AG04450 (cell line): ENCODE measurements around the gene PPFIA1. TPM values are rescaled to one million over a fixed set of nuclear protein-coding genes. Genes with fewer than 3 reads are reported as not detected.
A peak's percentile ranks its signal among the peaks of the same experiment; 100 is the strongest.

Experiments used
- CTCF ChIA-PET: fragments of 300-600, 350-600 bp; formaldehyde crosslinking; extraction: SDS; loops from one replicate; lab custom pipeline; 2022; ENCODE audit warnings: antibody characterized with exemption, inconsistent platforms; lab: Charles Lee
- POLR2A ChIA-PET: fragments of 350-600 bp; formaldehyde crosslinking; extraction: SDS; loops from one replicate; lab custom pipeline; 2021; ENCODE audit warnings: antibody characterized with exemption, inconsistent platforms; lab: Yijun Ruan, JAX
- DNase-seq: peaks from one replicate; pipeline ENCODE4 v3.0.0-alpha.2; 2011; ENCODE audit warnings: low read depth, low spot score
- H3K27ac ChIP-seq: one replicate; pipeline ENCODE4 v1.5.1; 2012; ENCODE audit warnings: low read depth, low read length, control low read depth
- H3K27me3 ChIP-seq: one replicate; pipeline ENCODE4 v1.6.0; 2012; ENCODE audit warnings: low read length; ENCODE audit not compliant: control insufficient read depth, insufficient read depth
- H3K4me3 ChIP-seq: 2 replicates; pipeline ENCODE4 v1.5.1; 2011; ENCODE audit warnings: mild to moderate bottlenecking, low read depth, low read length, control low read depth
- H3K9me3 ChIP-seq: 2 replicates; pipeline ENCODE4 v1.5.1; 2012; ENCODE audit warnings: low read length; ENCODE audit not compliant: control insufficient read depth, insufficient read depth
- CTCF ChIP-seq: IDR thresholded peaks from 2 replicates; pipeline ENCODE4 v1.5.1; 2011; ENCODE audit warnings: low read depth, low read length, control low read depth, inconsistent platforms
- polyA plus RNA-seq: library from polyadenylated mRNA; depleted of rRNA; stranded (reverse); fragments of >200 nt; gene quantifications from 2 replicates; pipeline ENCODE4 v1.2.3, GENCODE V29; 2011

Gene PPFIA1
- polyA plus RNA-seq, 1 experiment: 39.9 TPM

- no peaks in the 10 kb centered on the region for H3K9me3 ChIP-seq
- no peak overlapping the region for H3K4me3 ChIP-seq
- H3K27me3 ChIP-seq: no peaks in the 10 kb centered on the region
- TF ChIP-seq CTCF: no peak
- ChIA-PET CTCF (interaction anchor here (0.5 kb wide), 1 partner anchor 10 kb away, joined by 5 read pairs; no protein-coding TSS in a partner anchor), POLR2A (no interaction called here)
- DNase-seq: no peak
- no peak overlapping the region for H3K27ac ChIP-seq
Measured at GRCh38 chr11:70301721-70302418, 31.4 kb downstream of the PPFIA1 start.

GRCh38 chr11:70302419-70302752, 31.9 kb downstream of the PPFIA1 start:
- Histone ChIP-seq H3K27ac (peak overlapping the region; percentile 21), H3K9me3 (no peaks in the 10 kb centered on the region), H3K4me3 (no peak overlapping the region), H3K27me3 (no peaks in the 10 kb centered on the region)
- no peak for TF ChIP-seq CTCF
- no peak for DNase-seq
- POLR2A ChIA-PET: no interaction called here
- CTCF ChIA-PET: interaction anchor here (0.5 to 0.7 kb wide), 2 partner anchors 9 to 24 kb away, joined by 5 read pairs; no protein-coding TSS in a partner anchor

- no peak for DNase-seq
- H3K4me3 ChIP-seq: no peak overlapping the region
- TF ChIP-seq CTCF: no peak
- no peaks in the 10 kb centered on the region for H3K27me3 ChIP-seq
- H3K27ac ChIP-seq: peak overlapping the region; percentile 21
- no peaks in the 10 kb centered on the region for H3K9me3 ChIP-seq
- CTCF ChIA-PET: interaction anchor here (0.7 kb wide), 1 partner anchor 24 kb away, joined by 5 read pairs; no protein-coding TSS in a partner anchor
- POLR2A ChIA-PET: interaction anchor here (0.6 kb wide), 1 partner anchor 100 kb away, joined by 7 read pairs; no protein-coding TSS in a partner anchor
Measured at GRCh38 chr11:70303070-70303469, 32.6 kb downstream of the PPFIA1 start.

- Histone ChIP-seq H3K4me3 (no peak overlapping the region), H3K9me3 (no peaks in the 10 kb centered on the region), H3K27ac (no peak overlapping the region), H3K27me3 (no peaks in the 10 kb centered on the region)
- no peak for TF ChIP-seq CTCF
- ChIA-PET CTCF (no interaction called here), POLR2A (no interaction called here)
- DNase-seq: no peak
Measured at GRCh38 chr11:70304208-70304603, 33.7 kb downstream of the PPFIA1 start.

GRCh38 chr11:70305501-70305900, 35.0 kb downstream of the PPFIA1 start:
- Histone ChIP-seq H3K9me3 (no peaks in the 10 kb centered on the region), H3K27me3 (no peaks in the 10 kb centered on the region), H3K4me3 (no peak overlapping the region), H3K27ac (no peak overlapping the region)
- no peak for TF ChIP-seq CTCF
- DNase-seq: no peak
- CTCF ChIA-PET: no interaction called here
- POLR2A ChIA-PET: no interaction called here
